ENCODE measurements around the gene TEAD4.

The TEAD4 gene

DNA sequence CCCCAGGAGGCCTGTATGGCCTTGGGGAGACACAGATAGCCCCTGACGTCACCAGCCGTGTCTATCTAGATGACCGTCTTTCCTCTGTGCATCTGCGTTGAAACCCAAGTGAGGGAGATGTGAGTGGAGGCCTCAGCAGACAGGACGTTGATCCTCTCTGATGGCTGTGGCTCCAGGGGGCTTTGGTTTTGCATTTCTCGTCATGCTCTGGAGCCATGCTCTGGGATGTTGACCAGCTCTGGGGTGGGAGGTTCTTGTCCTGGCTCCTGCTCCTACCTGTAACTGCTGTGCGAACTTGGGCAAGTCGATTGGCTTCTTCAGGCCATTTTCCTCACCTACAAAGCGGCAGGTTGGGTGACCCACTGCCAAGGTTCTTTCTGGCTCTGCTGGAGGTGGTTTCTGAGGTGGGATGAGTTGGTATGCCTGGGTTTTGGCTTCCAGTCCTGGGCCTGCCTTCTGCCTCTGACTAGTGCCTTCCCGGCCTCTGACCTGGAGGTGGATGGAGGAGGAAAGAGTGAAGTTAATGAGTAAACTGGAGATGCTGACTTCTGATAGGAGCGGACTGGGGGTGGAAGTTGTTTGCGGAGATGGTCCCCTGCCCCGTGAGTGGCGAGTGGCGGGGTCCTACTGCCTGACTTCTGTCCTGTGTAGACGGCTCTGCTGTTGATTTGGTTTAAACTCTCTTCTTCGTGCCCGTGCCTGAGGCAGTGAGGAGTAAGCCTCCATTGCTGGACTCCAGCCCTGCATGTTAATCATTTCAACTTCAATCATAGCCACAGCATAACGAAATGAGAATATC lies 126.3 kb downstream of the TEAD4 start:
- DNase-seq, result no peak

GRCh38 chr12:3086211-3086610 lies 127.0 kb downstream of the TEAD4 start:
- DNase-seq, result no peak

DNA sequence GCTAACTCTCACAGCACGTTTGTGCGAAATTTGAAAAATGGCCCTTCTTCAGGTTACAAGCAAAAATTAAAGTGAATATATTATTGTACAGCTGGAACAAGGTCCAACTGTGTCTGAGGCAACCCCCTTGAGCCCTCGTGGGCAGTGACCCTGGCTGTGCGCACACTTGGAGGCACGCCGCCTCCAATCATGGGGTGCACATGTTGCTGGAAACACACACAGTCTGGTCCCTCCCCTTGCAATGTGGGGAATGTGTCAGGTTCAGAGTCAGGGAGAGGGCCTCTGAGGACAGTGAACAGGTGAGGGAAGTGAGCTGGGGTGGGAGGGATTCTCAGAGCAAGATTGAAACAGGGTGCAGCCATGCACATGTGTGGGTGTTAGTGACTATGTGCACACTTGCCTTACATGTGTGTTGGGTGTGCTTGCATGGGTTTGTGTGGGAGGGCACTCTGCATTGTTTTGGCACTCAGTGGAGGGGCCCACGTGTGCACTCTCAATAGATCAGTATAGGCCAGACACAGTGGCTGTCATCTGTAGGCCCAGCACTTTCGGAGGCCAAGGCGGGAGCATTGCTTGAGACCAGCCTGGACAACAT lies 127.6 kb downstream of the TEAD4 start:
- DNase-seq, result no peak

DNA sequence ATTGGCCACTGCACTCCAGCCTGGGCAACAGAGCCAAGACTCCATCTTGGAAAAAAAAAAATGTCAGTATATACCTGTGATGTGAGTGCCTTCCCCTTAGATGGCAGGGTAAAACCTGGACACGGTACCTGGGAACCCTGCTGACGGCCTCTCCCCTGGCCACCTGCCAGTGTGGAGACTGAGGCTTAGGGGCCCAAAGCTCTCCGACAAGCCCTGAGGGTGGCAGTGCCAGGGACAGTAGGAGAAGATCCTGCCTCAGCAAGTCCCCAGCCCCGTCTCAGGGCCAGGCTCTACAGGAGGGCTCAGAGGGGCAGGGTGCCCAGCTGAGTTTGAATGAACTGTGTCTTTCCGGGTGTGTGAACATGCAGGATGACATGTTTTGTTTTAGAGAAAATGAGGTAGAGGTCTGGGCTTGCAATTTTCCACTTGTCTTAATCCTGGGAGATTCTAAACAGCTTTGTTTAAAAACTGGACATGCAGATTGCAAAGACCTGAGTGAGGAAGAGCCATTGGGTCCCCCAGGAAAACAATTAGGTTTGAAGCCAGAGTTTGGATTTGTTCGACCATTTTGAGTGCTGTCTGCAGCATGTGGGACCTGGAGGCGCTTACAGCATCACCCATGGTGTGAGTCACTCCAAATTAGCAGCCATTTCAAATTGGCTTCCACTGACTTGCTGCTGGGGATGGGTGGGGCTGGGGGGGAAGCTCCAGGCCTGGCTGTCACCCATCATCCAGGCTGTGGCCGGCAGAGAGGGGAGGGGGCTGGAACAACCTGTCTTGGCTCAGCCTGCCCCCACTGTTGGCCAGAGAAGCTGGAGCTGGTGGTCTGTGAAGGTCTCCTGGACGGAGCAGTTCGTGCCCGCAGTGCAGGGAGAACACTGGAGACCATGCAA lies 128.8 kb downstream of the TEAD4 start:
- no peak for DNase-seq

DNA sequence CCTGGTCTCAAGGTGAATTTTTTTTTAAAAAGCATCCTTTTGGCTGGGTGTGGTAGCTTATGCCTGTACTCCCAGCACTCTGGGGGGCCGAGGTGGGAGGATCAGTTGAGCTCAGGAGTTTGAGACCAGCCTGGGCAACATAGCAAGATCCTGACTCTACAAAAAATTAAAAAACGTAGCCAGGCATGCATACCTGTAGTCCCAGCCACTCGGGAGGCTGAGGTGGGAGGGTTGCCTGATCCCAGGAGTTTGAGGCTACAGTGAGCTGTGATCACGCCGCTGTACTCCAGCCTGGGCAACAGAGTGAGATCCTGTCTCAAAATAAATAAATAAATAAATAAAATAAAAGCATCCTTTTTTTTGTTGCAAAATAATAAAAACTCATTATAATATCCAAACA lies 130.4 kb downstream of the TEAD4 start:
- DNase-seq, result no peak
